Fibroblast of skin of right quadriceps (primary cell): ENCODE measurements around the gene DNAH7.
A peak's percentile ranks its signal among the peaks of the same experiment; 100 is the strongest.
"Not testable (repeated sequence)": the region's sequence is repeated elsewhere in the genome, so short reads cannot be mapped to it uniquely, and the experiment has no call there.

Experiments used
- DNase-seq: peaks from one replicate; pipeline ENCODE4 v3.0.0-alpha.2; 2013

Gene DNAH7

GRCh38 chr2:195706161-195706900 is 362.3 kb downstream of the DNAH7 start:
- peak; percentile 40 for DNase-seq

GRCh38 chr2:195700480-195700879 is 368.2 kb downstream of the DNAH7 start:
- DNase-seq, result no peak

GRCh38 chr2:195697681-195698220 is 370.9 kb downstream of the DNAH7 start:
- DNase-seq, result no peak

- no peak for DNase-seq
Observed at GRCh38 chr2:195696012-195696411, 372.6 kb downstream of the DNAH7 start.

- DNase-seq, result no peak
Observed at GRCh38 chr2:195695002-195695631, 373.5 kb downstream of the DNAH7 start.

GRCh38 chr2:195694553-195694952 is 374.1 kb downstream of the DNAH7 start:
- no peak for DNase-seq

- DNase-seq, result not testable (repeated sequence)
Observed at GRCh38 chr2:195692531-195692930, 376.1 kb downstream of the DNAH7 start.
